Measurements from ENCODE around the gene ACP2. TPM values are rescaled to one million over a fixed set of nuclear protein-coding genes. Genes with fewer than 3 reads are reported as not detected.

The ACP2 gene
- total RNA-seq, 6 experiments from 2014 or later, result 53.3 to 173 (median 64.1) TPM

GRCh38 chr11:47261291-47261800 lies 12.7 kb upstream of the ACP2 start:
- Histone ChIP-seq H3K27ac (no peak overlapping the region), H3K27me3 (no peaks in the 10 kb centered on the region), H3K36me3 (peaks cover 0 to 38% (median 5%) of the 10 kb centered on the region in 4 donors), H3K4me1 (peaks cover 0 to 29% (median 13%) of the 10 kb centered on the region in 4 donors), H3K4me3 (no peak overlapping the region), H3K9me3 (no peaks in the 10 kb centered on the region)
- WGBS (ENCODE audit: insufficient coverage, low coverage, low lambda C conversion rate, missing lambda C conversion rate), result 86% methylated on average over 19 of the region's 22 CpGs
- intact Hi-C loops (cut with DNase I), result loop anchor here (5.0 to 10.0 kb wide), 3 partner anchors 79 to 93 kb away; partner anchors contain the start of gene MYBPC3 (in 1 of the 2)
- DNase-seq (no peak), ATAC-seq (no peak)
- no peak for TF ChIP-seq POLR2A (IDR thresholded peaks at IDR 0.05)
- no peak for TF ChIP-seq CTCF (IDR thresholded peaks at IDR 0.05)

- ATAC-seq, result no peak
- no peaks in the 10 kb centered on the region for H3K27me3 ChIP-seq
- no peak for TF ChIP-seq CTCF (IDR thresholded peaks at IDR 0.05)
- TF ChIP-seq POLR2A (IDR thresholded peaks at IDR 0.05), result no peak
- H3K36me3 ChIP-seq, result peaks cover 0 to 30% (median 3%) of the 10 kb centered on the region in 4 donors
- H3K4me1 ChIP-seq, result peaks cover 0 to 37% (median 18%) of the 10 kb centered on the region in 4 donors
- intact Hi-C loops (cut with DNase I), result loop anchor here (5.0 to 10.0 kb wide), 3 partner anchors 78 to 94 kb away; partner anchors contain the start of gene MYBPC3 (in 1 of the 2)
- no peak for DNase-seq
- no peak overlapping the region for H3K4me3 ChIP-seq
- WGBS (ENCODE audit: insufficient coverage, low coverage, low lambda C conversion rate, missing lambda C conversion rate), result 90% methylated on average over 9 of the region's 19 CpGs
- H3K9me3 ChIP-seq, result no peaks in the 10 kb centered on the region
- no peak overlapping the region for H3K27ac ChIP-seq
These were observed 11.8 kb upstream of the ACP2 start for GRCh38 chr11:47260366-47260765.

GRCh38 chr11:47259232-47259977 lies 10.8 kb upstream of the ACP2 start:
- DNase-seq (no peak), ATAC-seq (peak; percentile 29 to 54 (median 43))
- intact Hi-C loops (cut with DNase I), result no loop called here
- no peaks in the 10 kb centered on the region for H3K27me3 ChIP-seq
- peak overlapping the region in 2 of 3 donors; percentile 22 to 84 for H3K27ac ChIP-seq
- TF ChIP-seq POLR2A (IDR thresholded peaks at IDR 0.05), result no peak
- TF ChIP-seq CTCF (IDR thresholded peaks at IDR 0.05), result peak; percentile 65 to 73 (median 70)
- peak overlapping the region in 1 of 3 donors; percentile 73 for H3K4me3 ChIP-seq
- peaks cover 0 to 23% (median 3%) of the 10 kb centered on the region in 4 donors for H3K36me3 ChIP-seq
- peaks cover 0 to 45% (median 22%) of the 10 kb centered on the region in 4 donors for H3K4me1 ChIP-seq
- 8% methylated on average over 6 of the region's 10 CpGs for WGBS (ENCODE audit: insufficient coverage, low coverage, low lambda C conversion rate, missing lambda C conversion rate)
- H3K9me3 ChIP-seq, result no peaks in the 10 kb centered on the region

GRCh38 chr11:47258317-47258902 lies 9.8 kb upstream of the ACP2 start:
- peak overlapping the region; percentile 50 to 84 (median 71) for H3K27ac ChIP-seq
- intact Hi-C loops (cut with DNase I), result no loop called here
- TF ChIP-seq POLR2A (IDR thresholded peaks at IDR 0.05) (no peak), CTCF (IDR thresholded peaks at IDR 0.05) (no peak)
- H3K4me3 ChIP-seq, result peak overlapping the region; percentile 47 to 73 (median 59)
- no peak for DNase-seq
- H3K36me3 ChIP-seq, result peaks cover 0 to 16% (median 3%) of the 10 kb centered on the region in 4 donors
- peaks cover 0 to 53% (median 24%) of the 10 kb centered on the region in 4 donors for H3K4me1 ChIP-seq
- peak in 2 of 4 donors; percentile 1 to 2 for ATAC-seq
- no peaks in the 10 kb centered on the region for H3K27me3 ChIP-seq
- H3K9me3 ChIP-seq, result no peaks in the 10 kb centered on the region
- 19% methylated on average over 10 of the region's 11 CpGs for WGBS (ENCODE audit: insufficient coverage, low coverage, low lambda C conversion rate, missing lambda C conversion rate)
